HEK293 (cell line): ENCODE data around the gene CHSY1.

Experiments
- KLF10 ChIP-seq: fragments of 450-650 bp; IDR thresholded peaks from 2 replicates; pipeline ENCODE4 v1.5.1; 2018; ENCODE audit warnings: missing biosample characterization, mild to moderate bottlenecking, missing genetic modification characterization
- MZF1 ChIP-seq: fragments of 450-650 bp; formaldehyde crosslinking; IDR thresholded peaks from 2 replicates; pipeline ENCODE4 v1.5.1; 2017; ENCODE audit warnings: missing biosample characterization, missing genetic modification characterization, borderline replicate concordance
- SCRT1 ChIP-seq: fragments of 450-650 bp; formaldehyde crosslinking; IDR thresholded peaks from 2 replicates; pipeline ENCODE4 v1.5.1; 2016; ENCODE audit warnings: missing biosample characterization, missing genetic modification characterization, borderline replicate concordance
- SETDB1 ChIP-seq: IDR thresholded peaks from one replicate; pipeline ENCODE4 v1.6.1; 2017; ENCODE audit warnings: mild to moderate bottlenecking, low read length, moderate library complexity, mixed read lengths; ENCODE audit not compliant: insufficient read length
- ZBTB17 ChIP-seq: fragments of 450-650 bp; formaldehyde crosslinking; IDR thresholded peaks from 2 replicates; pipeline ENCODE4 v1.5.1; 2016; ENCODE audit warnings: missing biosample characterization, missing genetic modification characterization
- ZBTB20 ChIP-seq: fragments of 450-650 bp; formaldehyde crosslinking; IDR thresholded peaks from 2 replicates; pipeline ENCODE4 v1.5.1; 2016; ENCODE audit warnings: missing biosample characterization, missing genetic modification characterization
- ZBTB48 ChIP-seq: fragments of 450-650 bp; formaldehyde crosslinking; IDR thresholded peaks from 2 replicates; pipeline ENCODE4 v1.5.1; 2016; ENCODE audit warnings: missing biosample characterization, missing genetic modification characterization
- ZEB2 ChIP-seq: fragments of 450-650 bp; formaldehyde crosslinking; IDR thresholded peaks from 2 replicates; pipeline ENCODE4 v1.5.1; 2016; ENCODE audit warnings: missing biosample characterization, missing genetic modification characterization
- ZFP41 ChIP-seq: fragments of 450-650 bp; formaldehyde crosslinking; IDR thresholded peaks from 2 replicates; pipeline ENCODE4 v1.5.1; 2016; ENCODE audit warnings: missing biosample characterization, missing genetic modification characterization, borderline replicate concordance
- ZNF138 ChIP-seq: fragments of 450-650 bp; formaldehyde crosslinking; IDR thresholded peaks from 2 replicates; pipeline ENCODE4 v1.5.1; 2016; ENCODE audit warnings: missing biosample characterization, missing genetic modification characterization, borderline replicate concordance
- ZNF16 ChIP-seq: fragments of 450-650 bp; formaldehyde crosslinking; IDR thresholded peaks from 2 replicates; pipeline ENCODE4 v1.5.1; 2016; ENCODE audit warnings: low read depth, missing biosample characterization, missing genetic modification characterization
- ZNF169 ChIP-seq: fragments of 450-650 bp; formaldehyde crosslinking; IDR thresholded peaks from 2 replicates; pipeline ENCODE4 v1.5.1; 2016; ENCODE audit warnings: missing biosample characterization, missing genetic modification characterization
- ZNF174 ChIP-seq: fragments of 450-650 bp; formaldehyde crosslinking; IDR thresholded peaks from 2 replicates; pipeline ENCODE4 v1.5.0; 2017; ENCODE audit warnings: missing biosample characterization, mild to moderate bottlenecking, missing genetic modification characterization
- ZNF184 ChIP-seq: fragments of 450-650 bp; IDR thresholded peaks from 2 replicates; pipeline ENCODE4 v1.5.1; 2018; ENCODE audit warnings: missing biosample characterization, mild to moderate bottlenecking, missing genetic modification characterization
- ZNF274 ChIP-seq, 2 experiments: fragments of 200-500 bp in 1 of 2; fragments of 450-650 bp in 1 of 2; sonication (Bioruptor generic) in 1 of 2; formaldehyde crosslinking in 1 of 2; IDR thresholded peaks; 2 replicates each; pipeline versions ENCODE4 v1.5.1 to v1.6.1; 2014 to 2016; ENCODE audit warnings: borderline replicate concordance in 1 of 2, inconsistent platforms in 1 of 2, low read length in 1 of 2, missing biosample characterization in 1 of 2, missing genetic modification characterization in 1 of 2
- ZNF350 ChIP-seq: fragments of 450-650 bp; formaldehyde crosslinking; IDR thresholded peaks from 2 replicates; pipeline ENCODE4 v1.5.0; 2017; ENCODE audit warnings: missing biosample characterization, mild to moderate bottlenecking, missing genetic modification characterization
- ZNF354C ChIP-seq: fragments of 450-650 bp; formaldehyde crosslinking; IDR thresholded peaks from 2 replicates; pipeline ENCODE4 v1.5.1; 2016; ENCODE audit warnings: missing biosample characterization, missing genetic modification characterization, low read depth, borderline replicate concordance
- ZNF529 ChIP-seq: fragments of 450-650 bp; formaldehyde crosslinking; IDR thresholded peaks from 2 replicates; pipeline ENCODE4 v1.5.1; 2017; ENCODE audit warnings: missing genetic modification characterization, missing biosample characterization; ENCODE audit not compliant: insufficient replicate concordance
- ZNF549 ChIP-seq: fragments of 450-650 bp; IDR thresholded peaks from 2 replicates; pipeline ENCODE4 v1.5.1; 2018; ENCODE audit warnings: missing biosample characterization, missing genetic modification characterization, mild to moderate bottlenecking, inconsistent platforms, moderate library complexity
- ZNF571 ChIP-seq: fragments of 450-650 bp; formaldehyde crosslinking; IDR thresholded peaks from 2 replicates; pipeline ENCODE4 v1.5.0; 2017; ENCODE audit warnings: missing biosample characterization, missing genetic modification characterization
- ZNF670 ChIP-seq: fragments of 450-650 bp; formaldehyde crosslinking; IDR thresholded peaks from 2 replicates; pipeline ENCODE4 v1.5.1; 2016; ENCODE audit warnings: missing biosample characterization, missing genetic modification characterization, low read depth
- ZNF701 ChIP-seq: fragments of 450-650 bp; formaldehyde crosslinking; IDR thresholded peaks from 2 replicates; pipeline ENCODE4 v1.5.1; 2016; ENCODE audit warnings: missing biosample characterization, missing genetic modification characterization
- ZNF76 ChIP-seq: fragments of 450-650 bp; formaldehyde crosslinking; IDR thresholded peaks from 2 replicates; pipeline ENCODE4; 2016; ENCODE audit warnings: low read depth, missing biosample characterization, missing genetic modification characterization, borderline replicate concordance
- ZNF837 ChIP-seq: fragments of 450-650 bp; formaldehyde crosslinking; IDR thresholded peaks from 2 replicates; pipeline ENCODE4 v1.5.1; 2016; ENCODE audit warnings: missing biosample characterization, missing genetic modification characterization
- ZNF843 ChIP-seq: fragments of 450-650 bp; formaldehyde crosslinking; IDR thresholded peaks from 2 replicates; pipeline ENCODE4 v1.5.1; 2016; ENCODE audit warnings: missing biosample characterization, missing genetic modification characterization
- TF ChIP-seq, protein P1 (sequence below): fragments of 450-650 bp; formaldehyde crosslinking; conservative IDR thresholded peaks from 2 replicates; pipeline ENCODE4 v1.5.1; 2016; ENCODE audit warnings: low read depth, missing biosample characterization, missing genetic modification characterization
- TF ChIP-seq, protein P2 (sequence below): fragments of 450-650 bp; formaldehyde crosslinking; IDR thresholded peaks from 2 replicates; pipeline ENCODE4 v1.5.1; 2016; ENCODE audit warnings: missing biosample characterization, missing genetic modification characterization
- TF ChIP-seq, protein P3 (sequence below): sonication (generic); formaldehyde crosslinking; IDR thresholded peaks from 2 replicates; pipeline ENCODE4 v1.8.1; 2022; ENCODE audit warnings: mild to moderate bottlenecking, moderate library complexity, missing genetic modification reagents
- TF ChIP-seq, protein P4 (sequence below): fragments of 450-650 bp; formaldehyde crosslinking; IDR thresholded peaks from 2 replicates; pipeline ENCODE4 v1.5.1; 2016; ENCODE audit warnings: missing biosample characterization, missing genetic modification characterization, low read depth
- TF ChIP-seq, protein P5 (sequence below): fragments of 450-650 bp; formaldehyde crosslinking; IDR thresholded peaks from 2 replicates; pipeline ENCODE4 v1.5.1; 2016; ENCODE audit warnings: missing biosample characterization, missing genetic modification characterization

Gene CHSY1

DNA sequence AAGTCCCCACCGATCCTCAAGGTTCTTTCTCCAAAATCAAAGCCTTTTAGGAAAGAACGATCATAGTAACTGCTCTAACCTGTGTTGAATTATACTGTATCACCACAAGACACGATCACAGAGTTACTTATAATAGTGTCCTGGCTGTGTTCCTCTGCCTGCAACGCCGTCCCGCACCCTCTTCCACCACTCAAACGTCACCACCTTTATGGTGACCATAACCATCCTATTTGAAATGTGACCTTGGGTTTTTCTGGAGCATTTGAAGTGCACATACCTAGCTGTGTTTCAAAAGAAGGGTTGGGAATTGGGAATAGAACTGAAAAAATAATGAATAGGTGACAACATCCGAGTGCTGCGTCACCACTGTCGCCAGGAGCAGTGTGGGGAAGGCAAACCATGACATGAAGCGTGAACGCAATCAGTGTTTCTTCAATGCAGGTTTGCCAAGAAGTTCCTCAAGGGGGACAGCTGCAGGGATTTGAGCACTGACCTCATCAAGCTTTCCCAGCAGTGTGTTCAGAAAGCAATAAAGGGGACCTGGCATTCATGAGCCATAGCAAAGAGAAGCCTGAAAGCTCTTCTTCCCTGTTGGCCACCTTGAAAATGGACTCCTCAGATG, 26.2 kb upstream of the CHSY1 start (continued):
- TF ChIP-seq, protein P1, sequence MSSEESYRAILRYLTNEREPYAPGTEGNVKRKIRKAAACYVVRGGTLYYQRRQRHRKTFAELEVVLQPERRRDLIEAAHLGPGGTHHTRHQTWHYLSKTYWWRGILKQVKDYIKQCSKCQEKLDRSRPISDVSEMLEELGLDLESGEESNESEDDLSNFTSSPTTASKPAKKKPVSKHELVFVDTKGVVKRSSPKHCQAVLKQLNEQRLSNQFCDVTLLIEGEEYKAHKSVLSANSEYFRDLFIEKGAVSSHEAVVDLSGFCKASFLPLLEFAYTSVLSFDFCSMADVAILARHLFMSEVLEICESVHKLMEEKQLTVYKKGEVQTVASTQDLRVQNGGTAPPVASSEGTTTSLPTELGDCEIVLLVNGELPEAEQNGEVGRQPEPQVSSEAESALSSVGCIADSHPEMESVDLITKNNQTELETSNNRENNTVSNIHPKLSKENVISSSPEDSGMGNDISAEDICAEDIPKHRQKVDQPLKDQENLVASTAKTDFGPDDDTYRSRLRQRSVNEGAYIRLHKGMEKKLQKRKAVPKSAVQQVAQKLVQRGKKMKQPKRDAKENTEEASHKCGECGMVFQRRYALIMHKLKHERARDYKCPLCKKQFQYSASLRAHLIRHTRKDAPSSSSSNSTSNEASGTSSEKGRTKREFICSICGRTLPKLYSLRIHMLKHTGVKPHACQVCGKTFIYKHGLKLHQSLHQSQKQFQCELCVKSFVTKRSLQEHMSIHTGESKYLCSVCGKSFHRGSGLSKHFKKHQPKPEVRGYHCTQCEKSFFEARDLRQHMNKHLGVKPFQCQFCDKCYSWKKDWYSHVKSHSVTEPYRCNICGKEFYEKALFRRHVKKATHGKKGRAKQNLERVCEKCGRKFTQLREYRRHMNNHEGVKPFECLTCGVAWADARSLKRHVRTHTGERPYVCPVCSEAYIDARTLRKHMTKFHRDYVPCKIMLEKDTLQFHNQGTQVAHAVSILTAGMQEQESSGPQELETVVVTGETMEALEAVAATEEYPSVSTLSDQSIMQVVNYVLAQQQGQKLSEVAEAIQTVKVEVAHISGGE (tag by site-specific recombination): peak; percentile 25; the same call in 1 of the 2 replicates
- TF ChIP-seq ZFP41 (tag by site-specific recombination) (no peak), ZNF529 (no peak), MZF1 (tag by site-specific recombination) (peak; percentile 72; the same call in 1 of the 2 replicates), ZNF571 (no peak), SETDB1 (no peak), ZNF138 (tag by site-specific recombination) (no peak), KLF10 (tag by site-specific recombination) (no peak), ZNF670 (tag by site-specific recombination) (no peak), ZNF701 (no peak), ZEB2 (tag by site-specific recombination) (no peak), ZBTB20 (0 out of 2 replicates have a peak, but pooled peaks have one; percentile 2), ZNF350 (tag by site-specific recombination) (no peak), ZNF169 (tag by site-specific recombination) (no peak), ZNF549 (tag by site-specific recombination) (no peak), ZNF354C (tag by site-specific recombination) (no peak), ZNF76 (tag by site-specific recombination) (no peak), ZNF837 (tag by site-specific recombination) (no peak), ZNF843 (tag by site-specific recombination) (no peak), ZBTB17 (tag by site-specific recombination) (peak; percentile 79), ZBTB48 (tag by site-specific recombination) (no peak), ZNF16 (tag by site-specific recombination) (no peak), ZNF274 (IDR thresholded peaks at IDR 0.05; ENCODE audit: low read length) (no peak), ZNF274 (tag by site-specific recombination; IDR thresholded peaks at IDR 0.05; ENCODE audit: borderline replicate concordance) (no peak), ZNF174 (tag by site-specific recombination) (no peak), ZNF184 (tag by site-specific recombination) (no peak), SCRT1 (no peak)
- TF ChIP-seq, protein P2, sequence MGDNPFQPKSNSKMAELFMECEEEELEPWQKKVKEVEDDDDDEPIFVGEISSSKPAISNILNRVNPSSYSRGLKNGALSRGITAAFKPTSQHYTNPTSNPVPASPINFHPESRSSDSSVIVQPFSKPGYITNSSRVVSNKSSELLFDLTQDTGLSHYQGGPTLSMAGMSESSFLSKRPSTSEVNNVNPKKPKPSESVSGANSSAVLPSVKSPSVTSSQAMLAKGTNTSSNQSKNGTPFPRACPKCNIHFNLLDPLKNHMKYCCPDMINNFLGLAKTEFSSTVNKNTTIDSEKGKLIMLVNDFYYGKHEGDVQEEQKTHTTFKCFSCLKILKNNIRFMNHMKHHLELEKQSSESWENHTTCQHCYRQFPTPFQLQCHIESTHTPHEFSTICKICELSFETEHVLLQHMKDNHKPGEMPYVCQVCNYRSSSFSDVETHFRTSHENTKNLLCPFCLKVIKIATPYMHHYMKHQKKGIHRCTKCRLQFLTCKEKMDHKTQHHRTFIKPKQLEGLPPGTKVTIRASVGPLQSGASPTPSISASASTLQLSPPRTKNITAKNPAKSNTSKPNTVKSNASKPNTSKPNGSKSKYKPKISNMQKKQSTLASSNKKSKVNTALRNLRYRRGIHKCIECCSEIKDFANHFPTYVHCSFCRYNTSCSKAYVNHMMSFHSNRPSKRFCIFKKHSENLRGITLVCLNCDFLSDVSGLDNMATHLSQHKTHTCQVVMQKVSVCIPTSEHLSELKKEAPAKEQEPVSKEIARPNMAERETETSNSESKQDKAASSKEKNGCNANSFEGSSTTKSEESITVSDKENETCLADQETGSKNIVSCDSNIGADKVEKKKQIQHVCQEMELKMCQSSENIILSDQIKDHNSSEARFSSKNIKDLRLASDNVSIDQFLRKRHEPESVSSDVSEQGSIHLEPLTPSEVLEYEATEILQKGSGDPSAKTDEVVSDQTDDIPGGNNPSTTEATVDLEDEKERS (tag by site-specific recombination): no peak
- TF ChIP-seq, protein P3, sequence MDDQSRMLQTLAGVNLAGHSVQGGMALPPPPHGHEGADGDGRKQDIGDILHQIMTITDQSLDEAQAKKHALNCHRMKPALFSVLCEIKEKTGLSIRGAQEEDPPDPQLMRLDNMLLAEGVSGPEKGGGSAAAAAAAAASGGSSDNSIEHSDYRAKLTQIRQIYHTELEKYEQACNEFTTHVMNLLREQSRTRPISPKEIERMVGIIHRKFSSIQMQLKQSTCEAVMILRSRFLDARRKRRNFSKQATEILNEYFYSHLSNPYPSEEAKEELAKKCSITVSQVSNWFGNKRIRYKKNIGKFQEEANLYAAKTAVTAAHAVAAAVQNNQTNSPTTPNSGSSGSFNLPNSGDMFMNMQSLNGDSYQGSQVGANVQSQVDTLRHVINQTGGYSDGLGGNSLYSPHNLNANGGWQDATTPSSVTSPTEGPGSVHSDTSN (CRISPR knock-in tag): no peak
- TF ChIP-seq, protein P4, sequence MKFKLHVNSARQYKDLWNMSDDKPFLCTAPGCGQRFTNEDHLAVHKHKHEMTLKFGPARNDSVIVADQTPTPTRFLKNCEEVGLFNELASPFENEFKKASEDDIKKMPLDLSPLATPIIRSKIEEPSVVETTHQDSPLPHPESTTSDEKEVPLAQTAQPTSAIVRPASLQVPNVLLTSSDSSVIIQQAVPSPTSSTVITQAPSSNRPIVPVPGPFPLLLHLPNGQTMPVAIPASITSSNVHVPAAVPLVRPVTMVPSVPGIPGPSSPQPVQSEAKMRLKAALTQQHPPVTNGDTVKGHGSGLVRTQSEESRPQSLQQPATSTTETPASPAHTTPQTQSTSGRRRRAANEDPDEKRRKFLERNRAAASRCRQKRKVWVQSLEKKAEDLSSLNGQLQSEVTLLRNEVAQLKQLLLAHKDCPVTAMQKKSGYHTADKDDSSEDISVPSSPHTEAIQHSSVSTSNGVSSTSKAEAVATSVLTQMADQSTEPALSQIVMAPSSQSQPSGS (tag by site-specific recombination): peak; percentile 56; the same call in 1 of the 2 replicates
- TF ChIP-seq, protein P5, sequence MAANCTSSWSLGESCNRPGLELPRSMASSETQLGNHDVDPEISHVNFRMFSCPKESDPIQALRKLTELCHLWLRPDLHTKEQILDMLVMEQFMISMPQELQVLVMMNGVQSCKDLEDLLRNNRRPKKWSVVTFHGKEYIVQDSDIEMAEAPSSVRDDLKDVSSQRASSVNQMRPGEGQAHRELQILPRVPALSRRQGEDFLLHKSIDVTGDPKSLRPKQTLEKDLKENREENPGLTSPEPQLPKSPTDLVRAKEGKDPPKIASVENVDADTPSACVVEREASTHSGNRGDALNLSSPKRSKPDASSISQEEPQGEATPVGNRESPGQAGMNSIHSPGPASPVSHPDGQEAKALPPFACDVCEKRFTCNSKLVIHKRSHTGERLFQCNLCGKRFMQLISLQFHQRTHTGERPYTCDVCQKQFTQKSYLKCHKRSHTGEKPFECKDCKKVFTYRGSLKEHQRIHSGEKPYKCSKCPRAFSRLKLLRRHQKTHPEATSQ (tag by site-specific recombination): no peak
